Measurements from ENCODE around the gene MDM2.
"Not testable (repeated sequence)": the region's sequence is repeated elsewhere in the genome, so short reads cannot be mapped to it uniquely, and the experiment has no call there.

DNA sequence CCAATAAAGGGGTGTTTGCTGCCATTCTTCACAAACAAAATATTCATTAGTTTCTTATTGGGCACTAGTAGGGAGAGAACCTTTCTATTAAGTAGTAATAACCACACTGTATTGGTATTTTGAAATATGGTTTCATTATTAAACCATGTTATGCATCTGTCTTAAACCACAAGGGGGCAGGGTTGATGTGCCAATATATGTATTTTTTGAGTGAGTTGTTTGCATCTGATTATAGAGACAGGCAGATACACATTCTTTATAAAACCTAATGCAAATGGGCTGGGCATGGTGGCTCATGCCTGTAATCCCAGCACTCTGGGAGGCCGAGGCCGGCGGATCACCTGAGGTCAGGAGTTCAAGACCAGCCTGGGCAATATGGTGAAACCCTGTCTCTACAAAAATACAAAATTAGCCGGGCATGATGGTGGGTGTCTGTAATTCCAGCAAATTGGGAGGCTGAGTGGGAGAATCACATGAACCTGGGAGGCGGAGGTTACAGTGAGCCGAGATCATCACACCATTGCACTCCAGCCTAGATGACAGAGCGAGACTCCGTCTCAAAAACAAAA is 56.0 kb downstream of the MDM2 start:
- TF ChIP-seq CTCF (conservative IDR thresholded peaks at IDR 0.05; ENCODE audit: low read depth, low read length): peak; percentile 78
- TF ChIP-seq EZH2 (IDR thresholded peaks at IDR 0.05; ENCODE audit: low read length, unreplicated experiment); EZH2phosphoT487 (IDR thresholded peaks at IDR 0.05; ENCODE audit: borderline replicate concordance, low read length): not testable (repeated sequence)

Data from PC-3 (cell line).